ENCODE measurements around the gene GRIK2.

DNA sequence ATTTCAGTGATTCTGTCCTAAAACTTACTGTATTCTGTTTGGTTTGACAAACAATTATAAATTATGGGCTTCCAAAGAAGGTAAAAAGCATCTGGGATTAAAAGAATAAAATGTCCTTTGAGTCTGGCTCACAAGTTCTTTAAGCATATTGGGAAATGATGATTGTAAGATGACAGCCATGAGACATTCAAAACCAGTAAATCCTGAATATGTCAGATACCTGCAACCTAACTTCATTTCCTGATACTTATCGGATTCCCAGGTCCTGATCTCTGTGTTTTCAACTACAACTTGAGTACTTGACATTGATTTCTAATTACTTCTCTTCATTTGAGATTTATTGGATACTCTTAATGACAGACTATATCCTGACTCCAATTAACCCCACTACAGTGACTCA lies 446.6 kb downstream of the GRIK2 start:
- no peak for TF ChIP-seq POLR2A (IDR thresholded peaks at IDR 0.05)
- TF ChIP-seq, protein P1, sequence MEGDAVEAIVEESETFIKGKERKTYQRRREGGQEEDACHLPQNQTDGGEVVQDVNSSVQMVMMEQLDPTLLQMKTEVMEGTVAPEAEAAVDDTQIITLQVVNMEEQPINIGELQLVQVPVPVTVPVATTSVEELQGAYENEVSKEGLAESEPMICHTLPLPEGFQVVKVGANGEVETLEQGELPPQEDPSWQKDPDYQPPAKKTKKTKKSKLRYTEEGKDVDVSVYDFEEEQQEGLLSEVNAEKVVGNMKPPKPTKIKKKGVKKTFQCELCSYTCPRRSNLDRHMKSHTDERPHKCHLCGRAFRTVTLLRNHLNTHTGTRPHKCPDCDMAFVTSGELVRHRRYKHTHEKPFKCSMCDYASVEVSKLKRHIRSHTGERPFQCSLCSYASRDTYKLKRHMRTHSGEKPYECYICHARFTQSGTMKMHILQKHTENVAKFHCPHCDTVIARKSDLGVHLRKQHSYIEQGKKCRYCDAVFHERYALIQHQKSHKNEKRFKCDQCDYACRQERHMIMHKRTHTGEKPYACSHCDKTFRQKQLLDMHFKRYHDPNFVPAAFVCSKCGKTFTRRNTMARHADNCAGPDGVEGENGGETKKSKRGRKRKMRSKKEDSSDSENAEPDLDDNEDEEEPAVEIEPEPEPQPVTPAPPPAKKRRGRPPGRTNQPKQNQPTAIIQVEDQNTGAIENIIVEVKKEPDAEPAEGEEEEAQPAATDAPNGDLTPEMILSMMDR (IDR thresholded peaks at IDR 0.05) = no peak
